PFSK-1 (cell line): ENCODE results near the gene EBNA1BP2.

ENCODE experiments used
- POLR2AphosphoS5 ChIP-seq: IDR thresholded peaks from 2 replicates; pipeline ENCODE4 v1.6.1; 2012; ENCODE audit warnings: low read depth, mild to moderate bottlenecking, control low read depth, low read length, moderate library complexity
- SIN3A ChIP-seq: IDR thresholded peaks from 2 replicates; pipeline ENCODE4 v1.6.1; 2012; ENCODE audit warnings: mild to moderate bottlenecking, low read length, moderate library complexity, borderline replicate concordance; ENCODE audit not compliant: insufficient read depth

- TF ChIP-seq SIN3A = no peak
- no peak for TF ChIP-seq POLR2AphosphoS5
These were observed 32.3 kb upstream of the EBNA1BP2 start for GRCh38 chr1:43204394-43204793.
